Astrocyte (in vitro differentiated cells and primary cell): ENCODE results near the gene MIEF1.

Experiments used
- EZH2 ChIP-seq: IDR thresholded peaks from 2 replicates; pipeline ENCODE4 v1.6.1; 2012; ENCODE audit warnings: mild to moderate bottlenecking, low read length, inconsistent platforms; ENCODE audit not compliant: insufficient read depth
- TF ChIP-seq, protein P1 (sequence below): IDR thresholded peaks from 2 replicates; pipeline ENCODE4 v1.5.1; 2011; ENCODE audit warnings: low read depth, mild to moderate bottlenecking, inconsistent platforms, low read length, moderate library complexity; ENCODE audit not compliant: insufficient read depth

DNA sequence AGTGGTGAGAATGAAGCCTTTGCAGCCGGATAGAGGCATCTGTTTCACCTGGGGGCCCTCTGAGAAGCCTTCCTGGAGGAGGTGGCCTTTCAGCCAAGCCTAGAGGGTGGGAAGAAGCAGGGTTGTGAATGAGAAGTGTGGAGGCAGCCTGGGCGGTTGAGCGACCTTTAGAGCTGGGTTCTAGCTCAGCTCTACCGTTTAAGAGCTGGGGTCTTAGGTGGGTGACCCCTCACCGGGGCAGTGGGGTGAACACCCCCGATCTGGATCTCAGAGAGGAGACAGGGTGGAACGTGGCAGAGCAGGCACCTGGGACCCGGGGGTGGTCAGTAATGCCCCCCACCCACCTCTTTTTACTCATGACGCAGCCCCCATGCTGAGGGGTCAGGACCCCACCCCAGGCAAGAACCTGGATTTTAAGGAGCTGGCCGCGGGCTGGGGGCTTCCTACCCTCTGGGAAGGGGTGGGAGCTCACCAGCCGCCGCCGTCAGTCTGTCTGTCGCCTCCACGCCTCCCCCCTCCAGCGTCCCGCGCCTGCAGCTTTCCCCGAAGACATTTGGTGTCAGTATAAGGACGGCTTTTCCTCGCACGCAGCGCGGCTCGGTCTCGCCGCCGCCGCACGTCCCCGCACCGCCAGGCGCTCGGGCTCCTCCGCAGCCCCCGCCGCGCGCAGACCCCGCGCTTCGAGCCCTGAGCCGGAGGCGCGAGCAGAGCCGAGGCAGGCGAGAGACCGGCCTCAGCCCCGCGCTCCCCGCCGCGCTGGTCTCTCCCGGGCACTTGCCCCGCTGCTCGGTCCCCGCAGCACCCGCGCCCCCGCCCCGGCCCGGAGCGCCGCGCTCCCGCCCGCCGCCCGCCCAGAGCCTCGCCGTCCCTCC, 55.1 kb downstream of the MIEF1 start:
- TF ChIP-seq, protein P1, sequence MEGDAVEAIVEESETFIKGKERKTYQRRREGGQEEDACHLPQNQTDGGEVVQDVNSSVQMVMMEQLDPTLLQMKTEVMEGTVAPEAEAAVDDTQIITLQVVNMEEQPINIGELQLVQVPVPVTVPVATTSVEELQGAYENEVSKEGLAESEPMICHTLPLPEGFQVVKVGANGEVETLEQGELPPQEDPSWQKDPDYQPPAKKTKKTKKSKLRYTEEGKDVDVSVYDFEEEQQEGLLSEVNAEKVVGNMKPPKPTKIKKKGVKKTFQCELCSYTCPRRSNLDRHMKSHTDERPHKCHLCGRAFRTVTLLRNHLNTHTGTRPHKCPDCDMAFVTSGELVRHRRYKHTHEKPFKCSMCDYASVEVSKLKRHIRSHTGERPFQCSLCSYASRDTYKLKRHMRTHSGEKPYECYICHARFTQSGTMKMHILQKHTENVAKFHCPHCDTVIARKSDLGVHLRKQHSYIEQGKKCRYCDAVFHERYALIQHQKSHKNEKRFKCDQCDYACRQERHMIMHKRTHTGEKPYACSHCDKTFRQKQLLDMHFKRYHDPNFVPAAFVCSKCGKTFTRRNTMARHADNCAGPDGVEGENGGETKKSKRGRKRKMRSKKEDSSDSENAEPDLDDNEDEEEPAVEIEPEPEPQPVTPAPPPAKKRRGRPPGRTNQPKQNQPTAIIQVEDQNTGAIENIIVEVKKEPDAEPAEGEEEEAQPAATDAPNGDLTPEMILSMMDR: no peak
- TF ChIP-seq EZH2: no peak
